ENCODE results near the gene PHC2. TPM values are rescaled to one million over a fixed set of nuclear protein-coding genes. Genes with fewer than 3 reads are reported as not detected.

Gene PHC2
- total and polyA plus RNA-seq, 9 of the 15 experiments (the other 6 are each of a cell fraction or from before 2014, with no cell fraction given), result 3.1 to 67.6 (median 34.6) TPM

- in situ Hi-C loops (cut with MboI), result no loop called here
- CTCF ChIA-PET (ENCODE audit: low intra/inter-chr PET ratio), result no interaction called here
Measured at GRCh38 chr1:33391343-33392078, 39.4 kb downstream of the PHC2 start.

More at GRCh38 chr1:33391343-33392078, 39.4 kb downstream of the PHC2 start:
- no TSS peak for BruUV-seq (replicated peaks)
- peaks cover 0 to 13% of the 10 kb centered on the region in 2 experiments; a peak in 4 of 5 replicates for H3K4me1 ChIP-seq (replicated peaks in 1 of 2; ENCODE audit: control insufficient read depth in 2 of 2, insufficient read depth in 2 of 2, low read length in 2 of 2)
- no peak for TF ChIP-seq ZNF740 (CRISPR knock-in tag; IDR thresholded peaks at IDR 0.05)
- TF ChIP-seq ZNF740 (tag; IDR thresholded peaks at IDR 0.05), result no peak
- TF ChIP-seq SREBF1 (IDR thresholded peaks at IDR 0.05; ENCODE audit: borderline replicate concordance, low read depth, low read length), result no peak
- TF ChIP-seq NFXL1 (CRISPR knock-in tag; IDR thresholded peaks at IDR 0.05), result no peak
- TF ChIP-seq BCOR (IDR thresholded peaks at IDR 0.05), result no peak
- no peak for TF ChIP-seq XRCC5 (IDR thresholded peaks at IDR 0.05; ENCODE audit: low read depth, low read length)
- no peak for TF ChIP-seq ZBTB11 (CRISPR knock-in tag; IDR thresholded peaks at IDR 0.05)
- no peak for TF ChIP-seq USF2 (CRISPR knock-in tag; IDR thresholded peaks at IDR 0.05)
- TF ChIP-seq MEIS2 (IDR thresholded peaks at IDR 0.05; ENCODE audit: partially characterized antibody), result no peak
- ATAC-seq, result no peak
- DNase-seq (ENCODE audit: extremely low read depth in 1 of 4, low spot score in 3 of 4), result no peak
- POLR2A ChIA-PET, result interaction anchor here (0.5 to 2.2 kb wide), 3 partner anchors 20 to 163 kb away, joined by 3 to 6 read pairs (median 5); no protein-coding TSS in a partner anchor
- no peaks in the 10 kb centered on the region for H3K9me3 ChIP-seq (replicated peaks; ENCODE audit: control insufficient read depth, insufficient read depth, low read depth, low read length)
- H2AFZ ChIP-seq (ENCODE audit: low read depth, low read length), result no peak overlapping the region
- H3K4me2 ChIP-seq (ENCODE audit: insufficient read depth, low read length), result no peak overlapping the region
- no peaks in the 10 kb centered on the region for H3K79me2 ChIP-seq (ENCODE audit: control insufficient read depth, insufficient read depth, low read length)
- WGBS (ENCODE audit: insufficient coverage, low coverage, missing lambda C conversion rate), result 5% methylated on average over 8 of the region's 8 CpGs
- H3K27ac ChIP-seq (ENCODE audit: extremely low read depth, low read depth, low read length), result no peak overlapping the region
- intact Hi-C loops (cut with micrococcal nuclease), result no loop called here
- no peak for FAIRE-seq
- H4K20me1 ChIP-seq (replicated peaks; ENCODE audit: control insufficient read depth, insufficient read depth, low read length), result no peaks in the 10 kb centered on the region
- no peak overlapping the region for H3K4me3 ChIP-seq
- no peaks in the 10 kb centered on the region for H3K36me3 ChIP-seq (ENCODE audit: control insufficient read depth, insufficient read depth, low read length)
- H3K9me1 ChIP-seq (ENCODE audit: control insufficient read depth, insufficient read depth, low read length), result no peaks in the 10 kb centered on the region
- H3K27me3 ChIP-seq (ENCODE audit: control insufficient read depth in 2 of 2, insufficient read depth in 2 of 2, low read length in 2 of 2), result peaks cover 0 to 9% of the 10 kb centered on the region in 2 experiments; a peak in 2 of 5 replicates
- H3K9ac ChIP-seq (ENCODE audit: insufficient read depth in 1 of 2, low read depth in 2 of 2, low read length in 2 of 2), result no peak overlapping the region

All from K562 (cell line).